K562 (cell line): Measurements from ENCODE around the gene VSIG4. TPM values are rescaled to one million over a fixed set of nuclear protein-coding genes. Genes with fewer than 3 reads are reported as not detected.

ENCODE experiments used
- ATAC-seq: fragments of 200-7000 bp; cut with Tn5 transposase; 3 replicates; pipeline ENCODE4 v1.9.1; 2020; ENCODE audit warnings: moderate library complexity
- BruUV-seq: library from RNA; stranded (reverse); fragments of 400-500 nt; replicated peaks from 2 replicates; lab custom pipeline; 2021; lab: Mats Ljungman, UMichigan
- CTCF ChIA-PET: fragments of 300-600 bp; formaldehyde crosslinking; extraction: SDS; loops from one replicate; lab custom pipeline; 2021; ENCODE audit warnings: low intra/inter-chr PET ratio; lab: Yijun Ruan, JAX
- POLR2A ChIA-PET: fragments of 300-600, 350-650 bp; sonication (Branson Sonifier 250); formaldehyde crosslinking; extraction: SDS; loops from one replicate; lab custom pipeline; 2021; ENCODE audit warnings: antibody characterized with exemption, inconsistent platforms; lab: Yijun Ruan, JAX
- DNase-seq, 4 experiments: peaks; one replicate each; pipeline versions ENCODE4 v3.0.0 to v3.0.0-alpha.2; 2011 to 2018; ENCODE audit warnings: low spot score in 3 of 4, mixed read lengths in 3 of 4; ENCODE audit errors: extremely low read depth in 1 of 4
- FAIRE-seq: peaks from 2 replicates; lab custom pipeline; 2011; peaks lifted over from hg19 to GRCh38; lab: Jason Lieb, UNC
- H2AFZ ChIP-seq: 2 replicates; pipeline ENCODE4 v1.6.0; 2011; ENCODE audit warnings: low read depth, low read length, control low read depth, inconsistent platforms
- H3K27ac ChIP-seq: fragments of 200-600 bp; 3 replicates; pipeline ENCODE4 v1.8.0; 2011; ENCODE audit warnings: low read depth, mild to moderate bottlenecking, control low read depth, inconsistent platforms, low read length, moderate library complexity, mixed read lengths; ENCODE audit errors: extremely low read depth
- H3K27me3 ChIP-seq, 2 experiments: fragments of 300-600 bp in 1 of 2; 2 replicates in 1 of 2; 3 replicates in 1 of 2; pipeline versions ENCODE4 v1.6.0 to v1.8.0; 2011; ENCODE audit warnings: inconsistent platforms in 2 of 2, low read length in 2 of 2, mild to moderate bottlenecking in 1 of 2, mixed read lengths in 1 of 2, moderate library complexity in 1 of 2; ENCODE audit not compliant: control insufficient read depth in 2 of 2, insufficient read depth in 2 of 2
- H3K36me3 ChIP-seq: fragments of 300-600 bp; 3 replicates; pipeline ENCODE4 v1.8.0; 2011; ENCODE audit warnings: mild to moderate bottlenecking, low read length, inconsistent platforms; ENCODE audit not compliant: control insufficient read depth, insufficient read depth
- H3K4me1 ChIP-seq, 2 experiments: fragments of 200-600 bp in 1 of 2; replicated peaks in 1 of 2; 2 replicates in 1 of 2; 3 replicates in 1 of 2; pipeline versions ENCODE4 v1.5.1 to v1.8.0; 2011; ENCODE audit warnings: inconsistent platforms in 2 of 2, low read length in 2 of 2, mild to moderate bottlenecking in 1 of 2, mixed read lengths in 1 of 2, moderate library complexity in 1 of 2; ENCODE audit not compliant: control insufficient read depth in 2 of 2, insufficient read depth in 2 of 2
- H3K4me2 ChIP-seq: 2 replicates; pipeline ENCODE4 v1.6.1; 2011; ENCODE audit warnings: low read length, control low read depth, inconsistent platforms, mixed read lengths; ENCODE audit not compliant: insufficient read depth
- H3K4me3 ChIP-seq: fragments of 200-600 bp; sonication (generic), shearing (Covaris generic); 2 replicates; pipeline ENCODE4 v1.5.1; 2016; ENCODE audit warnings: control low read depth, inconsistent platforms
- H3K79me2 ChIP-seq: fragments of 200-600 bp; 3 replicates; pipeline ENCODE4 v1.8.0; 2011; ENCODE audit warnings: low read length, inconsistent platforms; ENCODE audit not compliant: control insufficient read depth, insufficient read depth
- H3K9ac ChIP-seq, 2 experiments: 2 replicates each; pipeline versions ENCODE4 v1.6.0 to v1.6.1; 2011; ENCODE audit warnings: low read depth in 2 of 2, low read length in 2 of 2, control low read depth in 1 of 2, inconsistent platforms in 1 of 2, mild to moderate bottlenecking in 1 of 2, mixed read lengths in 1 of 2; ENCODE audit not compliant: insufficient read depth in 1 of 2
- H3K9me1 ChIP-seq: one replicate; pipeline ENCODE4 v1.6.0; 2011; ENCODE audit warnings: inconsistent platforms, mild to moderate bottlenecking, low read length, moderate library complexity; ENCODE audit not compliant: control insufficient read depth, insufficient read depth
- H3K9me3 ChIP-seq: replicated peaks from 2 replicates; pipeline ENCODE4 v1.5.1; 2011; ENCODE audit warnings: low read depth, low read length, inconsistent platforms; ENCODE audit not compliant: control insufficient read depth, insufficient read depth
- H4K20me1 ChIP-seq: replicated peaks from 2 replicates; pipeline ENCODE4 v1.6.1; 2011; ENCODE audit warnings: low read length, inconsistent platforms, mixed read lengths; ENCODE audit not compliant: control insufficient read depth, insufficient read depth
- BRD9 ChIP-seq: fragments of 450-650 bp; IDR thresholded peaks from 2 replicates; pipeline ENCODE4 v1.6.1; 2018; ENCODE audit warnings: low read depth; ENCODE audit not compliant: partially characterized antibody
- FUS ChIP-seq: fragments of 200-400 bp; formaldehyde crosslinking; optimal IDR thresholded peaks from 2 replicates; pipeline ENCODE3; 2017; ENCODE audit warnings: low read depth, low read length
- IFI16 ChIP-seq: fragments of 250-450 bp; sonication (Bioruptor Pico); IDR thresholded peaks from 2 replicates; pipeline ENCODE4 v2.1.2; 2022; ENCODE audit warnings: mild to moderate bottlenecking, inconsistent platforms
- LCOR ChIP-seq: sonication (generic); formaldehyde crosslinking; IDR thresholded peaks from 2 replicates; pipeline ENCODE4 v1.8.0; 2022; ENCODE audit warnings: mild to moderate bottlenecking, missing genetic modification reagents
- LEF1 ChIP-seq: fragments of 450-650 bp; IDR thresholded peaks from 2 replicates; pipeline ENCODE4 v1.6.1; 2016; ENCODE audit warnings: mild to moderate bottlenecking
- MAZ ChIP-seq, 2 experiments: fragments of 450-650 bp in 1 of 2; sonication (generic) in 1 of 2; formaldehyde crosslinking; IDR thresholded peaks in 1 of 2; conservative IDR thresholded peaks in 1 of 2; 2 replicates each; pipeline versions ENCODE4 v1.4.0 to v1.5.0; 2020; ENCODE audit warnings: mild to moderate bottlenecking in 1 of 2, missing genetic modification reagents in 1 of 2
- SMAD1 ChIP-seq: fragments of 150-350 bp; IDR thresholded peaks from 2 replicates; pipeline ENCODE4 v1.6.1; 2014; ENCODE audit warnings: low read length, low read depth; ENCODE audit not compliant: partially characterized antibody
- SNRNP70 ChIP-seq: fragments of 200-400 bp; formaldehyde crosslinking; optimal IDR thresholded peaks from 2 replicates; pipeline ENCODE3; 2017; ENCODE audit warnings: low read depth, low read length
- TCF7 ChIP-seq: sonication (generic); IDR thresholded peaks from 2 replicates; pipeline ENCODE4 v1.6.1; 2016; ENCODE audit warnings: antibody characterized with exemption, borderline replicate concordance
- TGIF2 ChIP-seq: sonication (generic); formaldehyde crosslinking; IDR thresholded peaks from 2 replicates; pipeline ENCODE4 v1.8.1; 2022; ENCODE audit warnings: mild to moderate bottlenecking, missing genetic modification reagents, moderate library complexity
- ZNF253 ChIP-seq: fragments of 250-450 bp; sonication (Bioruptor Pico); conservative IDR thresholded peaks from 2 replicates; pipeline ENCODE4 v1.6.1; 2021; ENCODE audit warnings: mild to moderate bottlenecking
- ZNF785 ChIP-seq: fragments of 250-450 bp; sonication (Bioruptor Pico); IDR thresholded peaks from 2 replicates; pipeline ENCODE4 v1.4.0; 2020; ENCODE audit warnings: mild to moderate bottlenecking
- WGBS: fragments of 100-300 bp; shearing (Covaris generic); methylation state at CpG from one replicate; pipeline ENCODE4 v1.1.6; 2016; ENCODE audit warnings: low coverage, mixed read lengths; ENCODE audit not compliant: insufficient coverage; ENCODE audit errors: missing lambda C conversion rate; 5-methylcytosine and 5-hydroxymethylcytosine counted together
- in situ Hi-C: fragments of 300-500 bp; cut with MboI; formaldehyde crosslinking; loops from 4 replicates; pipeline ENCODE4 v1.15.0; 2018; ENCODE audit warnings: inconsistent platforms, mixed read lengths
- intact Hi-C: fragments of 100-400 bp; cut with micrococcal nuclease; formaldehyde crosslinking; loops from 2 replicates; pipeline ENCODE4 v1.14.2; 2022
- polyA plus RNA-seq, 8 experiments: library from polyadenylated mRNA; depleted of rRNA in 4 of 8; stranded (reverse) in 5 of 8; unstranded in 3 of 8; fragments of >200 nt; fragmentation: Nextera tagmentation in 2 of 8; fragmentation: Illumina TruSeq in 1 of 8; extraction: Ambion mirVana in 2 of 8; extraction: Trizol in 1 of 8; gene quantifications; 2 replicates each; pipeline versions ENCODE4 v1.2.1 to v1.2.3, GENCODE V29; 2011 to 2014; ENCODE audit warnings: inconsistent platforms in 1 of 8, missing spikeins in 1 of 8
- total RNA-seq, 7 experiments: library from RNA; depleted of rRNA in 6 of 7; stranded (reverse); fragments of >200 nt in 6 of 7; fragmentation: Illumina TruSeq in 2 of 7; extraction: Trizol in 2 of 7; gene quantifications; 2 replicates each; pipeline versions ENCODE4 v1.2.1 to v1.2.3, GENCODE V29; 2011 to 2021; ENCODE audit warnings: low replicate concordance in 1 of 7
- TF ChIP-seq, protein P1 (sequence below): fragments of 250-450 bp; sonication (Bioruptor Pico); IDR thresholded peaks from 2 replicates; pipeline ENCODE4 v1.5.0; 2022; ENCODE audit warnings: mild to moderate bottlenecking
- TF ChIP-seq, protein P2 (sequence below): fragments of 450-650 bp; conservative IDR thresholded peaks from 2 replicates; pipeline ENCODE4 v1.6.1; 2016; ENCODE audit warnings: missing genetic modification characterization, low read depth, mild to moderate bottlenecking, control low read depth, missing compliant biosample characterization
- TF ChIP-seq, protein P3 (sequence below): sonication (generic); formaldehyde crosslinking; IDR thresholded peaks from 2 replicates; pipeline ENCODE4 v1.8.1; 2023; ENCODE audit warnings: missing genetic modification reagents, mild to moderate bottlenecking, borderline replicate concordance

VSIG4 gene
- total and polyA plus RNA-seq, 9 of the 15 experiments (the other 6 are each of a cell fraction or from before 2014, with no cell fraction given), result 0.22 to 1.6 (median 0.46) TPM; not detected in 1

DNA sequence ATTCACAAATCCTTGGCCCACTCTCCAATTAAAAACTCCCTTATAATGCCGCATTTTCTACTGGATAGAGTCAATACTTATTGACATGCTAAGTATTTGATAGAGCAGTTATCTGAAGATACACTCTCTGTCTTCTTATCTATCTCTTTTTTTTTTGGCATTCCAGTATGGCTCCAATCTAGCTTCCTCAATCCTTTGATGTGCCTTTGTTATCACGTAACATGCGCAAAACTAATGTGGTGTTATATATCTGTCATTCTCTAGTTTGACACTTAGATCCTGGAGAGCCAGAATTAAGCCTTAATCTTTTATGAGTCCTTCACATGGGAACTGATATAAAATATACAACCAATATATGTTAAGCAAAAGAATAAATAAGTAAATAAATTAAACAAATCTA lies 54.7 kb downstream of the VSIG4 start:
- ATAC-seq (no peak), DNase-seq (peak in 1 of 4 experiments; percentile 8), FAIRE-seq (no peak)
- ChIA-PET POLR2A (no interaction called here), CTCF (no interaction called here)
- Histone ChIP-seq H3K27ac (no peak overlapping the region; the same call in 1 of the 3 replicates), H3K36me3 (no peaks in the 10 kb centered on the region), H3K4me3 (no peak overlapping the region), H3K27me3 (no peaks in the 10 kb centered on the region), H4K20me1 (no peaks in the 10 kb centered on the region), H3K9me3 (no peaks in the 10 kb centered on the region; the same call in 1 of the 2 replicates), H3K79me2 (no peaks in the 10 kb centered on the region; the same call in 2 of the 3 replicates), H3K9me1 (no peaks in the 10 kb centered on the region), H2AFZ (peak overlapping the region; percentile 7), H3K9ac (no peak overlapping the region), H3K4me2 (no peak overlapping the region), H3K4me1 (peaks cover 5 to 42% of the 10 kb centered on the region in 2 experiments; a peak in 3 of 5 replicates)
- intact Hi-C loops (no loop called here), in situ Hi-C loops (loop anchor here (10.0 kb wide), 1 partner anchor 250 kb away; no protein-coding TSS in a partner anchor)
- 13% methylated on average over 3 of the region's 3 CpGs for WGBS
- BruUV-seq, result no TSS peak
- TF ChIP-seq TGIF2 (CRISPR knock-in tag) (no peak), SMAD1 (no peak), TCF7 (peak; percentile 73; the same call in 1 of the 2 replicates), SNRNP70 (no peak), FUS (no peak), LCOR (CRISPR knock-in tag) (no peak), ZNF253 (CRISPR knock-in tag) (no peak), MAZ (CRISPR knock-in tag; conservative IDR thresholded peaks at IDR 0.05 in 1 of 2, IDR thresholded peaks at IDR 0.05 in 1 of 2) (no peak), ZNF785 (CRISPR knock-in tag) (no peak), IFI16 (no peak), BRD9 (no peak), LEF1 (peak; percentile 73)
- TF ChIP-seq, protein P1, sequence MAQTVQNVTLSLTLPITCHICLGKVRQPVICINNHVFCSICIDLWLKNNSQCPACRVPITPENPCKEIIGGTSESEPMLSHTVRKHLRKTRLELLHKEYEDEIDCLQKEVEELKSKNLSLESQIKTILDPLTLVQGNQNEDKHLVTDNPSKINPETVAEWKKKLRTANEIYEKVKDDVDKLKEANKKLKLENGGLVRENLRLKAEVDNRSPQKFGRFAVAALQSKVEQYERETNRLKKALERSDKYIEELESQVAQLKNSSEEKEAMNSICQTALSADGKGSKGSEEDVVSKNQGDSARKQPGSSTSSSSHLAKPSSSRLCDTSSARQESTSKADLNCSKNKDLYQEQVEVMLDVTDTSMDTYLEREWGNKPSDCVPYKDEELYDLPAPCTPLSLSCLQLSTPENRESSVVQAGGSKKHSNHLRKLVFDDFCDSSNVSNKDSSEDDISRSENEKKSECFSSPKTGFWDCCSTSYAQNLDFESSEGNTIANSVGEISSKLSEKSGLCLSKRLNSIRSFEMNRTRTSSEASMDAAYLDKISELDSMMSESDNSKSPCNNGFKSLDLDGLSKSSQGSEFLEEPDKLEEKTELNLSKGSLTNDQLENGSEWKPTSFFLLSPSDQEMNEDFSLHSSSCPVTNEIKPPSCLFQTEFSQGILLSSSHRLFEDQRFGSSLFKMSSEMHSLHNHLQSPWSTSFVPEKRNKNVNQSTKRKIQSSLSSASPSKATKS (CRISPR knock-in tag), result no peak
- TF ChIP-seq, protein P2, sequence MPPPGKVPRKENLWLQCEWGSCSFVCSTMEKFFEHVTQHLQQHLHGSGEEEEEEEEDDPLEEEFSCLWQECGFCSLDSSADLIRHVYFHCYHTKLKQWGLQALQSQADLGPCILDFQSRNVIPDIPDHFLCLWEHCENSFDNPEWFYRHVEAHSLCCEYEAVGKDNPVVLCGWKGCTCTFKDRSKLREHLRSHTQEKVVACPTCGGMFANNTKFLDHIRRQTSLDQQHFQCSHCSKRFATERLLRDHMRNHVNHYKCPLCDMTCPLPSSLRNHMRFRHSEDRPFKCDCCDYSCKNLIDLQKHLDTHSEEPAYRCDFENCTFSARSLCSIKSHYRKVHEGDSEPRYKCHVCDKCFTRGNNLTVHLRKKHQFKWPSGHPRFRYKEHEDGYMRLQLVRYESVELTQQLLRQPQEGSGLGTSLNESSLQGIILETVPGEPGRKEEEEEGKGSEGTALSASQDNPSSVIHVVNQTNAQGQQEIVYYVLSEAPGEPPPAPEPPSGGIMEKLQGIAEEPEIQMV (tag), result no peak
- TF ChIP-seq, protein P3, sequence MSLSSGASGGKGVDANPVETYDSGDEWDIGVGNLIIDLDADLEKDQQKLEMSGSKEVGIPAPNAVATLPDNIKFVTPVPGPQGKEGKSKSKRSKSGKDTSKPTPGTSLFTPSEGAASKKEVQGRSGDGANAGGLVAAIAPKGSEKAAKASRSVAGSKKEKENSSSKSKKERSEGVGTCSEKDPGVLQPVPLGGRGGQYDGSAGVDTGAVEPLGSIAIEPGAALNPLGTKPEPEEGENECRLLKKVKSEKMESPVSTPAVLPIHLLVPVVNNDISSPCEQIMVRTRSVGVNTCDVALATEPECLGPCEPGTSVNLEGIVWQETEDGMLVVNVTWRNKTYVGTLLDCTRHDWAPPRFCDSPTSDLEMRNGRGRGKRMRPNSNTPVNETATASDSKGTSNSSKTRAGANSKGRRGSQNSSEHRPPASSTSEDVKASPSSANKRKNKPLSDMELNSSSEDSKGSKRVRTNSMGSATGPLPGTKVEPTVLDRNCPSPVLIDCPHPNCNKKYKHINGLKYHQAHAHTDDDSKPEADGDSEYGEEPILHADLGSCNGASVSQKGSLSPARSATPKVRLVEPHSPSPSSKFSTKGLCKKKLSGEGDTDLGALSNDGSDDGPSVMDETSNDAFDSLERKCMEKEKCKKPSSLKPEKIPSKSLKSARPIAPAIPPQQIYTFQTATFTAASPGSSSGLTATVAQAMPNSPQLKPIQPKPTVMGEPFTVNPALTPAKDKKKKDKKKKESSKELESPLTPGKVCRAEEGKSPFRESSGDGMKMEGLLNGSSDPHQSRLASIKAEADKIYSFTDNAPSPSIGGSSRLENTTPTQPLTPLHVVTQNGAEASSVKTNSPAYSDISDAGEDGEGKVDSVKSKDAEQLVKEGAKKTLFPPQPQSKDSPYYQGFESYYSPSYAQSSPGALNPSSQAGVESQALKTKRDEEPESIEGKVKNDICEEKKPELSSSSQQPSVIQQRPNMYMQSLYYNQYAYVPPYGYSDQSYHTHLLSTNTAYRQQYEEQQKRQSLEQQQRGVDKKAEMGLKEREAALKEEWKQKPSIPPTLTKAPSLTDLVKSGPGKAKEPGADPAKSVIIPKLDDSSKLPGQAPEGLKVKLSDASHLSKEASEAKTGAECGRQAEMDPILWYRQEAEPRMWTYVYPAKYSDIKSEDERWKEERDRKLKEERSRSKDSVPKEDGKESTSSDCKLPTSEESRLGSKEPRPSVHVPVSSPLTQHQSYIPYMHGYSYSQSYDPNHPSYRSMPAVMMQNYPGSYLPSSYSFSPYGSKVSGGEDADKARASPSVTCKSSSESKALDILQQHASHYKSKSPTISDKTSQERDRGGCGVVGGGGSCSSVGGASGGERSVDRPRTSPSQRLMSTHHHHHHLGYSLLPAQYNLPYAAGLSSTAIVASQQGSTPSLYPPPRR (CRISPR knock-in tag), result no peak
